GM23338 (cell line): Measurements from ENCODE around the gene CBX8. TPM values are rescaled to one million over a fixed set of nuclear protein-coding genes. Genes with fewer than 3 reads are reported as not detected.

ENCODE experiments used
- ATAC-seq: fragments of 200-7000 bp; cut with Tn5 transposase; 3 replicates; pipeline ENCODE4 v1.9.1; 2020
- DNase-seq: peaks from one replicate; pipeline ENCODE4 v3.0.0-alpha.2; 2015; ENCODE audit warnings: low spot score
- H2AFZ ChIP-seq: fragments of 200-600 bp; sonication (generic); 2 replicates; pipeline ENCODE4 v1.8.0; 2016; ENCODE audit warnings: antibody characterized with exemption, mild to moderate bottlenecking, moderate library complexity
- H3F3A ChIP-seq: fragments of 200-600 bp; sonication (generic); replicated peaks from 2 replicates; pipeline ENCODE4 v1.8.0; 2017; ENCODE audit warnings: antibody characterized with exemption, mixed run types, low read depth
- H3K27ac ChIP-seq: fragments of 200-600 bp; sonication (generic); 2 replicates; pipeline ENCODE4 v1.6.1; 2016; ENCODE audit warnings: low read depth
- H3K27me3 ChIP-seq: fragments of 200-600 bp; sonication (generic); 2 replicates; pipeline ENCODE4 v1.8.0; 2016; ENCODE audit warnings: mild to moderate bottlenecking, mixed run types, moderate library complexity; ENCODE audit not compliant: insufficient read depth
- H3K36me3 ChIP-seq: fragments of 200-600 bp; sonication (generic); 2 replicates; pipeline ENCODE4 v1.8.0; 2016; ENCODE audit warnings: mild to moderate bottlenecking; ENCODE audit not compliant: insufficient read depth
- H3K4me1 ChIP-seq: fragments of 200-600 bp; sonication (generic); 2 replicates; pipeline ENCODE4 v1.8.0; 2016; ENCODE audit warnings: mild to moderate bottlenecking, moderate library complexity; ENCODE audit not compliant: insufficient read depth
- H3K4me2 ChIP-seq: fragments of 200-600 bp; sonication (generic); 2 replicates; pipeline ENCODE4 v1.7.1; 2017; ENCODE audit warnings: mixed run types
- H3K4me3 ChIP-seq: fragments of 200-600 bp; sonication (generic); 2 replicates; pipeline ENCODE4 v1.6.1; 2016; ENCODE audit warnings: mixed run types
- H3K79me2 ChIP-seq: fragments of 200-600 bp; sonication (generic); replicated peaks from 2 replicates; pipeline ENCODE4 v1.8.0; 2017; ENCODE audit warnings: mild to moderate bottlenecking; ENCODE audit not compliant: insufficient read depth
- H3K9me2 ChIP-seq: fragments of 200-600 bp; sonication (generic); 2 replicates; pipeline ENCODE4 v1.8.0; 2017; ENCODE audit not compliant: insufficient read depth
- H4K20me1 ChIP-seq: fragments of 200-600 bp; sonication (generic); replicated peaks from 2 replicates; pipeline ENCODE4 v1.8.0; 2017; ENCODE audit warnings: mild to moderate bottlenecking; ENCODE audit not compliant: insufficient read depth
- H3K27ac Mint-ChIP-seq: 2 replicates; pipeline ENCODE4 v1.8.0; 2020; ENCODE audit warnings: inconsistent platforms, mild to moderate bottlenecking, moderate library complexity, mixed read lengths
- H3K27me3 Mint-ChIP-seq: 3 replicates; pipeline ENCODE4 v1.8.0; 2022; ENCODE audit warnings: low read depth, mild to moderate bottlenecking, moderate library complexity, mixed read lengths, inconsistent platforms; ENCODE audit not compliant: insufficient read depth, poor library complexity
- H3K36me3 Mint-ChIP-seq: 3 replicates; pipeline ENCODE4 v1.8.0; 2021; ENCODE audit warnings: low read depth, mild to moderate bottlenecking, inconsistent platforms, moderate library complexity, mixed read lengths
- H3K4me1 Mint-ChIP-seq: 3 replicates; pipeline ENCODE4 v1.8.0; 2020; ENCODE audit warnings: mild to moderate bottlenecking, inconsistent platforms, mixed read lengths
- H3K4me3 Mint-ChIP-seq: 3 replicates; pipeline ENCODE4 v1.8.0; 2021; ENCODE audit warnings: moderate library complexity, mild to moderate bottlenecking, inconsistent platforms, mixed read lengths
- H3K9me3 Mint-ChIP-seq: 3 replicates; pipeline ENCODE4 v1.8.0; 2020; ENCODE audit warnings: moderate library complexity, mild to moderate bottlenecking, inconsistent platforms, mixed read lengths
- CTCF ChIP-seq, 2 experiments: fragments of 200-600 bp in 1 of 2; sonication (generic) in 1 of 2; conservative IDR thresholded peaks; 2 replicates each; pipeline versions ENCODE4 v1.5.1 to v1.6.1; 2016 to 2017; ENCODE audit warnings: antibody characterized with exemption in 2 of 2, low read depth in 2 of 2, mild to moderate bottlenecking in 2 of 2, moderate library complexity in 1 of 2
- EZH2 ChIP-seq: fragments of 200-600 bp; sonication (generic); IDR thresholded peaks from one replicate; pipeline ENCODE4 v1.8.0; 2017; ENCODE audit warnings: antibody characterized with exemption, mild to moderate bottlenecking, low read depth; ENCODE audit not compliant: unreplicated experiment
- NANOG ChIP-seq: IDR thresholded peaks from 2 replicates; pipeline ENCODE4 v1.6.1; 2016; ENCODE audit warnings: antibody characterized with exemption, borderline replicate concordance
- POLR2AphosphoS5 ChIP-seq: IDR thresholded peaks from 2 replicates; pipeline ENCODE4 v1.6.1; 2016; ENCODE audit warnings: antibody characterized with exemption, low read depth
- polyA plus RNA-seq: library from polyadenylated mRNA; unstranded; fragments of >200 nt; fragmentation: Nextera tagmentation; extraction: Ambion mirVana; gene quantifications from 2 replicates; pipeline ENCODE4 v1.2.1, GENCODE V29; 2016
- total RNA-seq: library from RNA; depleted of rRNA; stranded (reverse); fragments of >200 nt; shearing (Covaris generic); gene quantifications from 2 replicates; pipeline ENCODE4 v1.2.3, GENCODE V29; 2014

Gene CBX8
- total and polyA plus RNA-seq, 2 experiments from 2014 or later = 1.0 to 1.3 TPM

GRCh38 chr17:79797492-79798298 is 818 bp upstream of the CBX8 start:
- peak; percentile 8 for ATAC-seq
- H3K27ac ChIP-seq = no peak overlapping the region
- peaks cover 96% of the 10 kb centered on the region for H3K27me3 Mint-ChIP-seq
- peaks cover 9% of the 10 kb centered on the region; the same call in 2 of the 3 replicates for H3K9me3 Mint-ChIP-seq
- peak overlapping the region; percentile 73 for H3K4me2 ChIP-seq
- H2AFZ ChIP-seq = peak overlapping the region; percentile 52; the same call in 1 of the 2 replicates
- peaks cover 44% of the 10 kb centered on the region for H3K4me1 ChIP-seq
- H3K27ac Mint-ChIP-seq = no peak overlapping the region
- peaks cover 9% of the 10 kb centered on the region for H4K20me1 ChIP-seq
- H3K4me3 ChIP-seq = peak overlapping the region; percentile 69
- no peaks in the 10 kb centered on the region for H3K79me2 ChIP-seq
- no peak for DNase-seq
- H3K4me3 Mint-ChIP-seq = no peak overlapping the region
- peaks cover 39% of the 10 kb centered on the region for H3K4me1 Mint-ChIP-seq
- peaks cover 36% of the 10 kb centered on the region for H3F3A ChIP-seq
- TF ChIP-seq EZH2 = peak; percentile 24
- TF ChIP-seq CTCF (conservative IDR thresholded peaks at IDR 0.05; ENCODE audit: low read depth in 2 of 2) = no peak
- no peaks in the 10 kb centered on the region for H3K36me3 ChIP-seq
- peaks cover 92% of the 10 kb centered on the region for H3K27me3 ChIP-seq
- H3K9me2 ChIP-seq = no peaks in the 10 kb centered on the region
- no peaks in the 10 kb centered on the region; the same call in 1 of the 3 replicates for H3K36me3 Mint-ChIP-seq

GRCh38 chr17:79796444-79796762 is 474 bp downstream of the CBX8 start:
- Histone ChIP-seq H3F3A (peaks cover 24% of the 10 kb centered on the region), H3K27ac (no peak overlapping the region), H2AFZ (no peak overlapping the region), H3K4me2 (peak overlapping the region; percentile 74), H3K4me3 (peak overlapping the region; percentile 69), H4K20me1 (no peaks in the 10 kb centered on the region; the same call in none of the 2 replicates), H3K79me2 (no peaks in the 10 kb centered on the region), H3K27me3 (peaks cover 92% of the 10 kb centered on the region), H3K4me1 (peaks cover 37% of the 10 kb centered on the region), H3K36me3 (no peaks in the 10 kb centered on the region), H3K9me2 (no peaks in the 10 kb centered on the region)
- no peak overlapping the region for H3K27ac Mint-ChIP-seq
- no peaks in the 10 kb centered on the region; the same call in 1 of the 3 replicates for H3K36me3 Mint-ChIP-seq
- H3K4me3 Mint-ChIP-seq = peak overlapping the region; percentile 71
- DNase-seq (no peak), ATAC-seq (no peak)
- H3K4me1 Mint-ChIP-seq = peaks cover 40% of the 10 kb centered on the region
- TF ChIP-seq NANOG (no peak), EZH2 (peak; percentile 41)
- H3K9me3 Mint-ChIP-seq = peaks cover 2% of the 10 kb centered on the region; the same call in 1 of the 3 replicates
- H3K27me3 Mint-ChIP-seq = peaks cover 96% of the 10 kb centered on the region

GRCh38 chr17:79795795-79796443 is 958 bp downstream of the CBX8 start:
- DNase-seq (no peak), ATAC-seq (no peak)
- Histone ChIP-seq H3K36me3 (no peaks in the 10 kb centered on the region), H3K27me3 (peaks cover 92% of the 10 kb centered on the region), H3K4me2 (peak overlapping the region; percentile 74), H2AFZ (no peak overlapping the region), H4K20me1 (no peaks in the 10 kb centered on the region; the same call in none of the 2 replicates), H3K79me2 (no peaks in the 10 kb centered on the region), H3K4me1 (peaks cover 36% of the 10 kb centered on the region), H3K9me2 (no peaks in the 10 kb centered on the region), H3F3A (peaks cover 23% of the 10 kb centered on the region), H3K27ac (no peak overlapping the region), H3K4me3 (peak overlapping the region; percentile 69)
- no peak overlapping the region for H3K27ac Mint-ChIP-seq
- H3K36me3 Mint-ChIP-seq = no peaks in the 10 kb centered on the region; the same call in 1 of the 3 replicates
- peaks cover 40% of the 10 kb centered on the region for H3K4me1 Mint-ChIP-seq
- peaks cover 2% of the 10 kb centered on the region; the same call in 1 of the 3 replicates for H3K9me3 Mint-ChIP-seq
- H3K4me3 Mint-ChIP-seq = peak overlapping the region; percentile 71
- TF ChIP-seq EZH2 = peak; percentile 85
- no peak for TF ChIP-seq POLR2AphosphoS5
- peaks cover 96% of the 10 kb centered on the region for H3K27me3 Mint-ChIP-seq
